ENCODE data around the gene BNIP2.

BNIP2 gene

DNA sequence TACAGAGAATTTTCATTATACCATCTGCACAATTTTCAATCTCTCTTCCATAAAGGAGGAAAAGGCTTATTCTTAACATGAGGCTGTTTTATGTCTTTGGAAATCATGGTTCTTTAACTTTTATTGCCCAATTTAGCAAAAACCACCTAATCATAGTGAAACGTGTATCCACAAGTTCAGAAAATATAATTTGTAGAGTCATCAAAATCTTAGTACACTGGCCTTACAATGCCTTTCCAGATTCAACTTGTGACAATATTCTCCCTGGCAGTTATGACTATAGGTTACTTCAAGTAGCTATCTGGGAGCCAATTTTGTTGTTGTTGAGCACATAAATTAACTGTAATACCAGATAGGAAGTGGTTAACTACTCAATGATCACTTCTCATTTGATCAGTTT, 10.9 kb downstream of the BNIP2 start:
- Histone ChIP-seq H3K27ac (ENCODE audit: extremely low read depth, low read depth, low read length) (no peak overlapping the region), H3K36me3 (ENCODE audit: control insufficient read depth in 2 of 2, insufficient read depth in 1 of 2, low read length in 2 of 2) (peaks cover 52 to 71% of the 10 kb centered on the region in 2 experiments)

More for the DNA sequence above, 10.9 kb downstream of the BNIP2 start:
- POLR2A ChIA-PET, result no interaction called here
- Histone ChIP-seq H3K9me3 (ENCODE audit: control insufficient read depth, insufficient read depth, low read depth, low read length) (no peaks in the 10 kb centered on the region), H3K4me1 (ENCODE audit: control insufficient read depth, insufficient read depth, low read length) (no peaks in the 10 kb centered on the region), H3K4me3 (ENCODE audit: low read depth, low read length) (no peak overlapping the region)
- TF ChIP-seq ZNF701 (tag by site-specific recombination; IDR thresholded peaks at IDR 0.05), result no peak
- TF ChIP-seq ZBTB11 (tag by site-specific recombination; conservative IDR thresholded peaks at IDR 0.05; ENCODE audit: low read depth), result no peak
- no peak for TF ChIP-seq PRDM6 (tag by site-specific recombination; IDR thresholded peaks at IDR 0.05)
- no peak for TF ChIP-seq GLIS1 (tag by site-specific recombination; IDR thresholded peaks at IDR 0.05)
- no peak for TF ChIP-seq ZNF660 (tag by site-specific recombination; IDR thresholded peaks at IDR 0.05)
- no peak for TF ChIP-seq ZNF266 (tag by site-specific recombination; IDR thresholded peaks at IDR 0.05; ENCODE audit: low read depth)
- TF ChIP-seq ZNF423 (tag by site-specific recombination; IDR thresholded peaks at IDR 0.05), result no peak
- TF ChIP-seq ZNF280C (tag by site-specific recombination; IDR thresholded peaks at IDR 0.05), result no peak
- TF ChIP-seq ZNF302 (tag by site-specific recombination; IDR thresholded peaks at IDR 0.05; ENCODE audit: low read depth), result no peak
- TF ChIP-seq, protein P1, sequence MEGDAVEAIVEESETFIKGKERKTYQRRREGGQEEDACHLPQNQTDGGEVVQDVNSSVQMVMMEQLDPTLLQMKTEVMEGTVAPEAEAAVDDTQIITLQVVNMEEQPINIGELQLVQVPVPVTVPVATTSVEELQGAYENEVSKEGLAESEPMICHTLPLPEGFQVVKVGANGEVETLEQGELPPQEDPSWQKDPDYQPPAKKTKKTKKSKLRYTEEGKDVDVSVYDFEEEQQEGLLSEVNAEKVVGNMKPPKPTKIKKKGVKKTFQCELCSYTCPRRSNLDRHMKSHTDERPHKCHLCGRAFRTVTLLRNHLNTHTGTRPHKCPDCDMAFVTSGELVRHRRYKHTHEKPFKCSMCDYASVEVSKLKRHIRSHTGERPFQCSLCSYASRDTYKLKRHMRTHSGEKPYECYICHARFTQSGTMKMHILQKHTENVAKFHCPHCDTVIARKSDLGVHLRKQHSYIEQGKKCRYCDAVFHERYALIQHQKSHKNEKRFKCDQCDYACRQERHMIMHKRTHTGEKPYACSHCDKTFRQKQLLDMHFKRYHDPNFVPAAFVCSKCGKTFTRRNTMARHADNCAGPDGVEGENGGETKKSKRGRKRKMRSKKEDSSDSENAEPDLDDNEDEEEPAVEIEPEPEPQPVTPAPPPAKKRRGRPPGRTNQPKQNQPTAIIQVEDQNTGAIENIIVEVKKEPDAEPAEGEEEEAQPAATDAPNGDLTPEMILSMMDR (tag by site-specific recombination; IDR thresholded peaks at IDR 0.05), result no peak
- TF ChIP-seq, protein P2, sequence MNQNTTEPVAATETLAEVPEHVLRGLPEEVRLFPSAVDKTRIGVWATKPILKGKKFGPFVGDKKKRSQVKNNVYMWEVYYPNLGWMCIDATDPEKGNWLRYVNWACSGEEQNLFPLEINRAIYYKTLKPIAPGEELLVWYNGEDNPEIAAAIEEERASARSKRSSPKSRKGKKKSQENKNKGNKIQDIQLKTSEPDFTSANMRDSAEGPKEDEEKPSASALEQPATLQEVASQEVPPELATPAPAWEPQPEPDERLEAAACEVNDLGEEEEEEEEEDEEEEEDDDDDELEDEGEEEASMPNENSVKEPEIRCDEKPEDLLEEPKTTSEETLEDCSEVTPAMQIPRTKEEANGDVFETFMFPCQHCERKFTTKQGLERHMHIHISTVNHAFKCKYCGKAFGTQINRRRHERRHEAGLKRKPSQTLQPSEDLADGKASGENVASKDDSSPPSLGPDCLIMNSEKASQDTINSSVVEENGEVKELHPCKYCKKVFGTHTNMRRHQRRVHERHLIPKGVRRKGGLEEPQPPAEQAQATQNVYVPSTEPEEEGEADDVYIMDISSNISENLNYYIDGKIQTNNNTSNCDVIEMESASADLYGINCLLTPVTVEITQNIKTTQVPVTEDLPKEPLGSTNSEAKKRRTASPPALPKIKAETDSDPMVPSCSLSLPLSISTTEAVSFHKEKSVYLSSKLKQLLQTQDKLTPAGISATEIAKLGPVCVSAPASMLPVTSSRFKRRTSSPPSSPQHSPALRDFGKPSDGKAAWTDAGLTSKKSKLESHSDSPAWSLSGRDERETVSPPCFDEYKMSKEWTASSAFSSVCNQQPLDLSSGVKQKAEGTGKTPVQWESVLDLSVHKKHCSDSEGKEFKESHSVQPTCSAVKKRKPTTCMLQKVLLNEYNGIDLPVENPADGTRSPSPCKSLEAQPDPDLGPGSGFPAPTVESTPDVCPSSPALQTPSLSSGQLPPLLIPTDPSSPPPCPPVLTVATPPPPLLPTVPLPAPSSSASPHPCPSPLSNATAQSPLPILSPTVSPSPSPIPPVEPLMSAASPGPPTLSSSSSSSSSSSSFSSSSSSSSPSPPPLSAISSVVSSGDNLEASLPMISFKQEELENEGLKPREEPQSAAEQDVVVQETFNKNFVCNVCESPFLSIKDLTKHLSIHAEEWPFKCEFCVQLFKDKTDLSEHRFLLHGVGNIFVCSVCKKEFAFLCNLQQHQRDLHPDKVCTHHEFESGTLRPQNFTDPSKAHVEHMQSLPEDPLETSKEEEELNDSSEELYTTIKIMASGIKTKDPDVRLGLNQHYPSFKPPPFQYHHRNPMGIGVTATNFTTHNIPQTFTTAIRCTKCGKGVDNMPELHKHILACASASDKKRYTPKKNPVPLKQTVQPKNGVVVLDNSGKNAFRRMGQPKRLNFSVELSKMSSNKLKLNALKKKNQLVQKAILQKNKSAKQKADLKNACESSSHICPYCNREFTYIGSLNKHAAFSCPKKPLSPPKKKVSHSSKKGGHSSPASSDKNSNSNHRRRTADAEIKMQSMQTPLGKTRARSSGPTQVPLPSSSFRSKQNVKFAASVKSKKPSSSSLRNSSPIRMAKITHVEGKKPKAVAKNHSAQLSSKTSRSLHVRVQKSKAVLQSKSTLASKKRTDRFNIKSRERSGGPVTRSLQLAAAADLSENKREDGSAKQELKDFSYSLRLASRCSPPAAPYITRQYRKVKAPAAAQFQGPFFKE (tag by site-specific recombination; IDR thresholded peaks at IDR 0.05; ENCODE audit: borderline replicate concordance), result no peak
- no peak for TF ChIP-seq ZBTB10 (tag by site-specific recombination; IDR thresholded peaks at IDR 0.05)
- CTCF ChIA-PET, result no interaction called here

Measured in HEK293 (cell line).